GM11168 (cell line): Measurements from ENCODE around the gene RGS17.

Source experiments
- in situ Hi-C: fragments of 300-500 bp; cut with MboI; formaldehyde crosslinking; loops from one replicate; pipeline ENCODE4 v1.12.0; 2022; ENCODE audit warnings: low sequenced_read_pairs; ENCODE audit not compliant: unreplicated experiment

RGS17 gene

GRCh38 chr6:153044295-153044694, 86.8 kb downstream of the RGS17 start:
- in situ Hi-C loops = loop anchor here (25.0 kb wide), 2 partner anchors 268 to 718 kb away; no protein-coding TSS in a partner anchor

DNA sequence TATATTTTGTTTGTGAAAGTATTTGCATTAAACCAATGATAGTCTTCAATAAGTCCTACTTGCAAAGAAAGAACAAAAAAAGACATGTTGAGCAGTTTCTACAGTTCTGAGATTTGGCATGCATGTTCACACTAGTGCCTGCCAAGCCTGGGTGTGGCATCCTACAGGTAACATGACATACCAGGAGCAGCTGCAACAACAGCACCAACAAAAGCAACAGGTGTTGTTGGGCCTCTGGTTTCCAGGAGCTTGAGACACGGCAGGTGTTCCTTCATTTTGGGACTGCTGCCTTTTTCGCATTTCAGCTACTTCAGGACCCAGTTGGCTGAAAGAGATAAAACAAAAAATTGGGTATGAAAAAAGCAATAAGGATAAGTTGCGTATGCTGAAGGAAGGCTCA, 87.4 kb downstream of the RGS17 start:
- in situ Hi-C loops = loop anchor here (25.0 kb wide), 2 partner anchors 269 to 719 kb away; no protein-coding TSS in a partner anchor

DNA sequence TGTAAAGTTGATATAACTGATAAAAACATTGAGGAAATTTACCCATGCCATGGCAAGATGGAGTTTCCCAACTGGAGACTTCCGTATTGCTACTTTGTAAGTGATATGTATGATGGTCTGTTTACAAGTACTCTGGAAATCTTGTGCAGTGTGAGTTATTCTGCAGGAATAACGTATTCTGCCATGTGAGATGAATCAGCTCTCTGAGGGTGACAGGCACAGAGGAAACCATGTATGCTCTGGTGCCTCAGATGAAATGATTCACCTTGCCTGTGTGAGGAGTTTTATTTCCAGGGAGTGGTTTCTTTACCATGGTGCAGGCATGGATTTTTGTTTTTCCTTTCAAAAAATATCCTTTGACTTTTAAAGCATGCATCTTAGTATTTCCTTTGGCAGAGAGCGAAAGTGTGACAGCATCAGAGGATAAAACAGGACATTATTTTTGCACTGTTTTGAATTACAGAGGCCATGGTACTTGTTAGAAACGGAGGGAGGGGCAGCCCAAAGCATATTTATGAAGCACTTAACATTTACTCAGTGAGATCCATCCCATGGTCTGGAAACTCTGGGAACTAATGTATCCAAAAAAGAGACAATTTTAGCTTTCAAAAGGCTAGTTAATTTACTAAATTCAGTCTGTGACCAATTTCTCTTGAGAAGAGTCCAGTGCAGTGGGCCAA, 92.6 kb downstream of the RGS17 start:
- in situ Hi-C loops = loop anchor here (25.0 kb wide), 2 partner anchors 274 to 724 kb away; no protein-coding TSS in a partner anchor

GRCh38 chr6:153034139-153034538, 96.9 kb downstream of the RGS17 start:
- in situ Hi-C loops = loop anchor here (25.0 kb wide), 2 partner anchors 278 to 728 kb away; no protein-coding TSS in a partner anchor

DNA sequence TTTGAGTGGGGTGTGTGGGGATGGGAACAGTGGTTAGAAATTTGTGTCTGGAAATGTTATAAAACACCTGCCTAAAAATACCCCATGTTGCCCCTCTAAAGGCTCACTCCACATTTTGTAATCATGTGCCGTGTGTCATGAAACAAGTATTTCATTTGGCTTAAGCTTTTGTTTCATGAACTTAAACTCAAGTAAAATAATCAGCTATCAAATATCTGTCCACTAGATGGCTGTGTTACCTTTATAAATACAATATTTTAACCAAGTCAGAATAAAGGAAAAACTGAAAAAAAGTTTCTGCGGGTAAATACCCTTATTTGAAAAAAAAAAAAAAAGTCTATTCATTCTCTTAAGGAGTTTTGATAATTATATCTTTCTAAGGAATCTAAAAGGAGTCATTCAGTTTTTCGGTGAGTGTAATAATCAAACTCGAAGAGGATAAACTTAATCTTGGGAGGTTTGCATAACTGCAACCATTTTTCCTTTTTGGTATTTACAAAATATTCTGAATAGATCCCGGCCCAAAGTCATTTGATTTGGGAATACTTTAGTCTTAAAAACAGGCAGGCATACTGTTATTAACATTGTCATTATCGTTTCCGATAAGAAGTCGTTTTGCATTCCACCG, 98.7 kb downstream of the RGS17 start:
- in situ Hi-C loops = loop anchor here (25.0 kb wide), 2 partner anchors 280 to 730 kb away; no protein-coding TSS in a partner anchor

GRCh38 chr6:153031335-153031955, 99.6 kb downstream of the RGS17 start:
- in situ Hi-C loops = loop anchor here (25.0 kb wide), 2 partner anchors 281 to 731 kb away; no protein-coding TSS in a partner anchor

GRCh38 chr6:153028963-153029362, 102.1 kb downstream of the RGS17 start:
- in situ Hi-C loops = loop anchor here (5.0 to 25.0 kb wide), 3 partner anchors 172 to 733 kb away; no protein-coding TSS in a partner anchor

DNA sequence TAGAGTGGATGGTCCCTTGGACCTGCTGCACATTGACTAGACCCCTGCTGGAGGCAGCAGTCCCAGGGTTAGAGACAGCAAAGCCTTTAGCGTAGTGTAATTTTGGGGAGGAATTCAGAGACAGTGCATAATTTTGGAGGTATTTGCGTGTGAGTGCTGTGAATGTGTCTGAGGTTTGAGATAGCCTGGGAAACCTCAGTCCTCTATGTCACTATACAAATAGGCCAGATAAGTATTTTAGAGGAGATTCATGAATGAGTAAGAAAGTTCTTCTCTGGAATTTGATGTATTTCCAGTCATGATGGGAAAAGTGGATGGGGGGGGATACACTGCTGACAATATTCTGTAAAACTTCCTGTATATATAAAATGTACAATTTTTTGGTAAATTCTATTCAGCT, 102.8 kb downstream of the RGS17 start:
- in situ Hi-C loops = loop anchor here (5.0 to 25.0 kb wide), 3 partner anchors 171 to 734 kb away; no protein-coding TSS in a partner anchor

DNA sequence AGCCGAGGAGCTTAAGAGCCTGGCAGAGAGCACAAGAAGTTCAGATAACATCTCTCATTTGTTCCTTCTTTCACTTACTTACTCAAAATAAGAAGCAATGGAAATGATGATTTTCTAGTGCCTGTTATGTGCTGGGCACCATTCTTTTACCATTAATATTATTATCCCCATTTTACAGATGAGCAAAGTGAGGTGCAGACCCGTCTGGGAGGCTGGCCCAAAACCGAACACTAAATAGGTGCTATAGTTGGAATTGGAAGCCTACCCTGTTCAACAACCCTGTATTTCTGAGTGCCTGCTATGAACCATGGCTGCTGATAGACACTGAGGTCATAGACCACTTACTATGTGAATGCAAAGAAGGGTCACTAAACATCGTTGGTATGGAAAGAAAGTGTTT, 103.6 kb downstream of the RGS17 start:
- in situ Hi-C loops = loop anchor here (5.0 to 25.0 kb wide), 3 partner anchors 170 to 735 kb away; no protein-coding TSS in a partner anchor

DNA sequence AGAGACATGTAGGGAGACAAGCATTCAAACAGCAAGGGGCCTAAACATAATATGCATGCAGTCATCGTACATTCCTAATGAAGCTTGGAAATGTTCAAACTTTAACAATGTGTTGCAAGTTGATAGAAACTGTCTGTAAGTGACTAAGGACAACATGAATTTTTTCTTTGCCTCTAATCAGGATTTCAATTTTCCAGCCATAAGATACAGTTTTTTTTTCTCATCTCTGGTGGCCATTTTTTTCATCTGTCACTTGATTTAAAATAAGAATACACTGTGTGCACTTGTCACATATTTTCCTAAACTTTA, 106.4 kb downstream of the RGS17 start:
- in situ Hi-C loops = loop anchor here (5.0 to 25.0 kb wide), 3 partner anchors 167 to 738 kb away; no protein-coding TSS in a partner anchor

DNA sequence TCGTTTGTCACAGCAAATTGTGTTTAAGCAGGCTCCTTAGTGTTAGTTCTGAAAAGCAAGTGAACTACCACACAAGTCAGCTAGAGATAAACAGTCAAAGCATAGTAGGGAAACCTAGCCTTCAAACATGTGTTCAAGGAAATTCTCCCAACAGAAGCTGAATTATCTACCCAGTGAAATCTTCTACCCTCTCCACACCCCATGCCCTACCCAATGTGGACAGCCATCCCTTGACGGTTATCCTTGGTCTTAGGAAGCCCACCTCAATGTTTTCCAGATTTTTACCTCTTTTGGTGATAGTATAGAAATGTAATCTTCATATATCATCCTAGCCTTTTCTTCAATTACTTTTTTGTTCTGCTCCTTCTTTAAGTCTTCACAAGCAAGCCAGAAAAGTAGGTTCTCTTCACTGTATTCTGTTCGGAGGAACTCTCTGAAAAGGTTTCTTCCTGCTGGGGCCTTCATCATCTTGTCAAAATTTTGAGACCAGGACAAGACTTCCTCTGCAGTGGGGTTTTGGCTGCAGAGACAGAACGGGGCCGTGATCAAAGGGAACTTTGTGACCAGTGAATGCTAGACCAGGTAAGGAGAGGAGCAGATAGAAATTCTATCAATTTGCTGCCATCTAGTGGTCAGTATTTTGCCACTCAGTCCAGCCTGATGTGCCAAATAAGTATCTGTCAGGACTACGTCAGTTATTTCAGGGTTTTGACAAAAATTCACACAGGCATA, 106.9 kb downstream of the RGS17 start:
- in situ Hi-C loops = no loop called here

- in situ Hi-C loops = no loop called here
These were observed 112.7 kb downstream of the RGS17 start for GRCh38 chr6:153018355-153018754.

- in situ Hi-C loops = no loop called here
These were observed 114.2 kb downstream of the RGS17 start for GRCh38 chr6:153016846-153017245.

DNA sequence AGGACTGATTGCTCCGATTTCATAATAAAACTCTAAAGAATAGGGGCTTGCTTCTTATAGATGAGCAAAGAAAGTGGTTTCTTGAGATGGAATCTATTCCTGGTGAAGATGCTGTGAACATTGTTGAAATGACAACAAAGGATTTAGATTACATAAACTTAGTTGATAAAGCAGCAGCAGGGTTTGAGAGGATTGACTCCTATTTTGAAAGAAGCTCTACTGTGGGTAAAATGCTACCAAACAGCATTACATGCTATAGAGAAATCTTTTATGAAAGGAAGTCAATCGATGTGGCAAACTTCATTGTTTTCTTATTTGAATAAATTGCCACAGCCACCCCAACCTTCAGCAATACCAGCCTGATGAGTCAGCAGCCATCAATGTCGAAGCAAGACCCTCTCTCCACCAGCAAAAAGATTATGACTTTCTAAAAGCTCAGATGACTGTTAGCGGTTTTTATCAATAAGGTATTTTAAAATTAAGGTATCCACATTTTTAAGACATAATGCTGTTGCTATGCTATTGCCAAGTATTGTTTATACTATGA, 115.9 kb downstream of the RGS17 start:
- in situ Hi-C loops = no loop called here

GRCh38 chr6:153013438-153013837, 117.6 kb downstream of the RGS17 start:
- in situ Hi-C loops = no loop called here

DNA sequence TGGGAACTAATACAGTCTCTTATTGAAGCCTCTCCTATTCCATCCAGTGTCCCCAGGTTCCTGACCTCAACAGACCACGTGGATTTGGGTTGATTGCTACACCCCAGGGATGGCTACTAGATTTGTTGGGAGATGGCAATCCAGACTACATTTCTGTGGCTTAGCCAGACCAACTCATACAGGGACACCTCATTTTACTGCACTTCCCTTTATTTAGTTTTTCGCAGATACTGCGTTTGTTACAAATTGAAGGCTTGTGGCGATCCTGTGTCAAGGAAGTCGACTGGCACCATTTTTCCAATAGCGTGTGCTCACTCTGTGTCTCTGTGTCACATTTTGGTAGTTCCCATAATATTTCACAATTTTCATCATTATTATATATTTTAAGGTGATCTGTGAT, 118.2 kb downstream of the RGS17 start:
- in situ Hi-C loops = no loop called here

DNA sequence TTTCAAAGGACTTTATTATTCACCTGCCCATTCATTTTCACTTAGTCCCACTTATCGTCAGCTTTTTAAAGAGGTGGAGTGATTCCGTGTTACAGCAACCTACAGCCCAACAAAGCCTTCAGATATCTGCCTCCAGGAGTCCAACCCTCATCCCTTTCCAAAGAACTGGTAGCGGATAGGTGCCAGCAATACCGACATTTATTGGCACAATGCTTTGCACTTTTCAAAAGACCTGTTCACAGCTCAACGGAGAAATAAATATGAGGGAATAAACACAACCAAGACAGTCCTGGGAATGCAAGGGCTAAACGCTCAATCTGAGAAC, 127.8 kb downstream of the RGS17 start:
- in situ Hi-C loops = no loop called here

GRCh38 chr6:153002613-153003365, 128.3 kb downstream of the RGS17 start, which contains the start of gene MTRF1L:
MTRF1L (minus strand) TSS chr6:153002709; CDS start chr6:153002685, 24 bp downstream.
- in situ Hi-C loops = no loop called here
